PC-9 (cell line): ENCODE data around the gene SPG21. TPM values are rescaled to one million over a fixed set of nuclear protein-coding genes. Genes with fewer than 3 reads are reported as not detected.
"Not testable (repeated sequence)": the region's sequence is repeated elsewhere in the genome, so short reads cannot be mapped to it uniquely, and the experiment has no call there.

Experiments used
- BruUV-seq: library from RNA; stranded (reverse); fragments of 400-500 nt; replicated peaks from 2 replicates; lab custom pipeline; 2021; lab: Mats Ljungman, UMichigan
- CTCF ChIA-PET: fragments of 300-600 bp; sonication (Branson Sonifier 250); formaldehyde crosslinking; loops from one replicate; lab custom pipeline; 2022; ENCODE audit warnings: antibody characterized with exemption; lab: Charles Lee
- POLR2A ChIA-PET: fragments of 300-600 bp; sonication (Branson Sonifier 250); formaldehyde crosslinking; loops from one replicate; lab custom pipeline; 2022; ENCODE audit warnings: antibody characterized with exemption; ENCODE audit not compliant: unreplicated experiment; lab: Charles Lee
- DNase-seq, 2 experiments: peaks; one replicate each; pipeline versions ENCODE4 v3.0.0 to v3.0.0-alpha.2; 2015 to 2022; ENCODE audit warnings: mixed read lengths in 1 of 2
- H2AFZ ChIP-seq: fragments of 200-600 bp; sonication (generic); 2 replicates; pipeline ENCODE4 v1.8.1; 2017; ENCODE audit warnings: antibody characterized with exemption
- H3F3A ChIP-seq: fragments of 200-600 bp; sonication (generic); 2 replicates; pipeline ENCODE4 v1.8.1; 2017; ENCODE audit warnings: antibody characterized with exemption, mild to moderate bottlenecking, low read depth; ENCODE audit not compliant: insufficient read depth
- H3K27ac ChIP-seq: fragments of 200-600 bp; sonication (generic); 2 replicates; pipeline ENCODE4 v1.6.1; 2016; ENCODE audit warnings: mixed run types
- H3K27me3 ChIP-seq: fragments of 200-600 bp; sonication (generic); 2 replicates; pipeline ENCODE4 v1.6.1; 2016; ENCODE audit warnings: low read depth, mixed run types; ENCODE audit not compliant: insufficient read depth
- H3K36me3 ChIP-seq: fragments of 200-600 bp; sonication (generic); 2 replicates; pipeline ENCODE4 v1.6.1; 2016; ENCODE audit warnings: low read depth, mixed run types
- H3K4me1 ChIP-seq: fragments of 200-600 bp; sonication (generic); replicated peaks from 2 replicates; pipeline ENCODE4 v1.6.1; 2016; ENCODE audit warnings: mixed run types; ENCODE audit not compliant: insufficient read depth
- H3K4me2 ChIP-seq: fragments of 200-600 bp; sonication (generic); 2 replicates; pipeline ENCODE4 v1.6.1; 2017; ENCODE audit warnings: mixed run types
- H3K4me3 ChIP-seq: fragments of 200-600 bp; sonication (generic); 2 replicates; pipeline ENCODE4 v1.6.1; 2016; ENCODE audit warnings: mixed run types
- H3K79me2 ChIP-seq: fragments of 200-600 bp; sonication (generic); 2 replicates; pipeline ENCODE4 v1.6.1; 2017; ENCODE audit warnings: low read depth, mixed run types
- H3K9me2 ChIP-seq: fragments of 200-600 bp; sonication (generic); 2 replicates; pipeline ENCODE4 v1.8.1; 2017; ENCODE audit warnings: mild to moderate bottlenecking; ENCODE audit not compliant: insufficient read depth
- H3K9me3 ChIP-seq: fragments of 200-600 bp; sonication (generic); 2 replicates; pipeline ENCODE4 v1.8.1; 2016; ENCODE audit warnings: low read depth; ENCODE audit not compliant: insufficient read depth
- H4K20me1 ChIP-seq: fragments of 200-600 bp; sonication (generic); 2 replicates; pipeline ENCODE4 v1.8.1; 2017; ENCODE audit not compliant: insufficient read depth
- CTCF ChIP-seq: fragments of 200-600 bp; sonication (generic); conservative IDR thresholded peaks from 2 replicates; pipeline ENCODE4 v1.6.1; 2017; ENCODE audit warnings: mixed run types, antibody characterized with exemption, mild to moderate bottlenecking, moderate library complexity
- EZH2 ChIP-seq: fragments of 200-600 bp; sonication (generic); IDR thresholded peaks from 2 replicates; pipeline ENCODE4 v1.8.0; 2017; ENCODE audit warnings: antibody characterized with exemption, low read depth
- intact Hi-C: fragments of 100-400 bp; cut with micrococcal nuclease; formaldehyde crosslinking; loops from one replicate; pipeline ENCODE4 v1.10.0; 2022; ENCODE audit not compliant: unreplicated experiment
- total RNA-seq: library from RNA; stranded (reverse); gene quantifications from 2 replicates; pipeline ENCODE4 v1.2.3, GENCODE V29; 2021

SPG21 gene
- total RNA-seq, 1 experiment from 2014 or later: 91.7 TPM

- Histone ChIP-seq H3K27ac (no peak overlapping the region), H4K20me1 (no peaks in the 10 kb centered on the region), H3K4me3 (no peak overlapping the region), H3F3A (no peaks in the 10 kb centered on the region), H3K27me3 (no peaks in the 10 kb centered on the region), H3K9me2 (no peaks in the 10 kb centered on the region), H3K4me2 (no peak overlapping the region), H3K9me3 (no peaks in the 10 kb centered on the region), H3K36me3 (0 out of 2 replicates have a peak, but pooled peaks cover 4% of the 10 kb centered on the region), H3K79me2 (no peaks in the 10 kb centered on the region), H3K4me1 (no peaks in the 10 kb centered on the region), H2AFZ (no peak overlapping the region)
- DNase-seq: no peak
- TF ChIP-seq CTCF (no peak), EZH2 (no peak)
- no TSS peak for BruUV-seq
- CTCF ChIA-PET: no interaction called here
- POLR2A ChIA-PET: no interaction called here
- intact Hi-C loops: no loop called here
These were observed 31.8 kb upstream of the SPG21 start for GRCh38 chr15:65021488-65021887.

GRCh38 chr15:65020419-65020818 is 30.7 kb upstream of the SPG21 start:
- no peaks in the 10 kb centered on the region for H4K20me1 ChIP-seq
- H3F3A ChIP-seq: no peaks in the 10 kb centered on the region
- ChIA-PET POLR2A (interaction anchor here (0.7 kb wide), 1 partner anchor 182 kb away, joined by 3 read pairs; no protein-coding TSS in a partner anchor), CTCF (interaction anchor here (1.2 kb wide), 1 partner anchor 13 kb away, joined by 3 read pairs; no protein-coding TSS in a partner anchor)
- no peaks in the 10 kb centered on the region for H3K79me2 ChIP-seq
- no peak overlapping the region for H3K4me2 ChIP-seq
- H2AFZ ChIP-seq: no peak overlapping the region
- TF ChIP-seq EZH2 (no peak), CTCF (no peak)
- H3K4me1 ChIP-seq: no peaks in the 10 kb centered on the region
- H3K27ac ChIP-seq: no peak overlapping the region
- H3K36me3 ChIP-seq: 0 out of 2 replicates have a peak, but pooled peaks cover 4% of the 10 kb centered on the region
- no TSS peak for BruUV-seq
- intact Hi-C loops: no loop called here
- H3K4me3 ChIP-seq: no peak overlapping the region
- no peaks in the 10 kb centered on the region for H3K9me2 ChIP-seq
- no peaks in the 10 kb centered on the region for H3K9me3 ChIP-seq
- H3K27me3 ChIP-seq: no peaks in the 10 kb centered on the region
- no peak for DNase-seq

- H3K9me2 ChIP-seq, H4K20me1 ChIP-seq, POLR2A ChIA-PET, H2AFZ ChIP-seq, H3F3A ChIP-seq, intact Hi-C loops, H3K36me3 ChIP-seq, H3K27me3 ChIP-seq, H3K4me1 ChIP-seq, DNase-seq, CTCF ChIA-PET, H3K9me3 ChIP-seq, H3K4me3 ChIP-seq, H3K79me2 ChIP-seq, H3K4me2 ChIP-seq, H3K27ac ChIP-seq, BruUV-seq: not testable (repeated sequence)
These were observed 21.5 kb upstream of the SPG21 start for GRCh38 chr15:65011198-65011597.

GRCh38 chr15:65008983-65009382 is 19.3 kb upstream of the SPG21 start:
- H3K36me3 ChIP-seq: no peaks in the 10 kb centered on the region
- no peak overlapping the region for H3K4me2 ChIP-seq
- no peaks in the 10 kb centered on the region for H3K4me1 ChIP-seq
- no peak overlapping the region for H3K4me3 ChIP-seq
- ChIA-PET CTCF (interaction anchor here (0.6 to 1.0 kb wide), 2 partner anchors 14 to 49 kb away, joined by 3 to 10 read pairs; no protein-coding TSS in a partner anchor), POLR2A (interaction anchor here (0.7 kb wide), 1 partner anchor 115 kb away, joined by 3 read pairs; no protein-coding TSS in a partner anchor)
- H3F3A ChIP-seq: no peaks in the 10 kb centered on the region
- H4K20me1 ChIP-seq: no peaks in the 10 kb centered on the region
- DNase-seq: no peak
- no peaks in the 10 kb centered on the region for H3K9me2 ChIP-seq
- H3K79me2 ChIP-seq: no peaks in the 10 kb centered on the region
- H3K27ac ChIP-seq: no peak overlapping the region
- no TSS peak for BruUV-seq
- no peak overlapping the region for H2AFZ ChIP-seq
- H3K27me3 ChIP-seq: no peaks in the 10 kb centered on the region
- no peaks in the 10 kb centered on the region for H3K9me3 ChIP-seq
- no peak for TF ChIP-seq CTCF
- TF ChIP-seq EZH2: no peak
- intact Hi-C loops: no loop called here
